HT-29 (cell line): ENCODE results near the gene SLC29A3. TPM values are rescaled to one million over a fixed set of nuclear protein-coding genes. Genes with fewer than 3 reads are reported as not detected.

Source experiments
- total RNA-seq: library from RNA; depleted of rRNA; stranded (reverse); fragments of >200 nt; shearing (Covaris generic); gene quantifications from 2 replicates; pipeline ENCODE4 v1.2.3, GENCODE V29; 2014; rRNA removed

The SLC29A3 gene
- total RNA-seq, 1 experiment from 2014 or later = 4.1 TPM

Other genes with a start within 250 kb of the SLC29A3 start
- 0.21 and 0.51 TPM in 2 replicates for gene UNC5B, start 106.7 kb upstream of the SLC29A3 start, total RNA-seq
- 0.05 and 0.63 TPM in 2 replicates for gene CDH23, start 77.7 kb downstream of the SLC29A3 start, total RNA-seq